22Rv1 (cell line): ENCODE data around the gene ZFP36L2.

ENCODE experiments used
- H3K27ac ChIP-seq: fragments of 450-650 bp; 2 replicates; pipeline ENCODE4 v1.5.1; 2017
- CTCF ChIP-seq: fragments of 450-650 bp; IDR thresholded peaks from 2 replicates; pipeline ENCODE4 v1.5.1; 2017; ENCODE audit warnings: mild to moderate bottlenecking
- ZFX ChIP-seq: fragments of 450-650 bp; IDR thresholded peaks from 2 replicates; pipeline ENCODE4 v1.6.1; 2017; ENCODE audit warnings: antibody characterized with exemption, borderline replicate concordance

The ZFP36L2 gene

GRCh38 chr2:43202289-43202688, 24.1 kb downstream of the ZFP36L2 start:
- no peak for TF ChIP-seq CTCF
- no peak for TF ChIP-seq ZFX
- H3K27ac ChIP-seq, result no peak overlapping the region

GRCh38 chr2:43201497-43201896, 24.9 kb downstream of the ZFP36L2 start:
- H3K27ac ChIP-seq, result no peak overlapping the region
- no peak for TF ChIP-seq CTCF
- TF ChIP-seq ZFX, result no peak

GRCh38 chr2:43201016-43201415, 25.4 kb downstream of the ZFP36L2 start:
- H3K27ac ChIP-seq, result no peak overlapping the region

GRCh38 chr2:43199492-43200488, 26.6 kb downstream of the ZFP36L2 start:
- TF ChIP-seq ZFX, result no peak
- no peak for TF ChIP-seq CTCF
- no peak overlapping the region for H3K27ac ChIP-seq

More at GRCh38 chr2:43201016-43201415, 25.4 kb downstream of the ZFP36L2 start:
- TF ChIP-seq CTCF (no peak), ZFX (no peak)

- no peak for TF ChIP-seq CTCF
- no peak overlapping the region for H3K27ac ChIP-seq
Observed at GRCh38 chr2:43198263-43198662, 28.1 kb downstream of the ZFP36L2 start.

- no peak overlapping the region for H3K27ac ChIP-seq
- TF ChIP-seq CTCF (no peak), ZFX (no peak)
Observed at GRCh38 chr2:43197588-43197896, 28.9 kb downstream of the ZFP36L2 start.
